GM19328 (cell line): ENCODE results near the gene HYKK.
A peak's percentile ranks its signal among the peaks of the same experiment; 100 is the strongest.
"Not testable (repeated sequence)": the region's sequence is repeated elsewhere in the genome, so short reads cannot be mapped to it uniquely, and the experiment has no call there.

Experiments used
- ATAC-seq: cut with Tn5 transposase; IDR thresholded peaks from one replicate; pipeline ENCODE4 v1.9.1; 2021; ENCODE audit warnings: mild to moderate bottlenecking, moderate library complexity; ENCODE audit not compliant: unreplicated experiment

Gene HYKK

GRCh38 chr15:78539464-78540140, 32.2 kb downstream of the HYKK start:
- not testable (repeated sequence) for ATAC-seq

- ATAC-seq, result peak; percentile 82
These were observed 32.9 kb downstream of the HYKK start, which contains the start of gene PSMA4 for GRCh38 chr15:78540141-78540870. PSMA4 (plus strand) TSS chr15:78540444; CDS start chr15:78541928, 1,484 bp downstream.

- ATAC-seq, result no peak
These were observed 33.7 kb downstream of the HYKK start for GRCh38 chr15:78540871-78541743.

GRCh38 chr15:78541744-78542034, 34.3 kb downstream of the HYKK start:
- ATAC-seq, result no peak

GRCh38 chr15:78542647-78543046, 35.3 kb downstream of the HYKK start:
- ATAC-seq, result no peak

- no peak for ATAC-seq
These were observed 42.8 kb downstream of the HYKK start for GRCh38 chr15:78550194-78550593.

- ATAC-seq, result no peak
These were observed 43.4 kb downstream of the HYKK start for GRCh38 chr15:78550815-78551214.

- no peak for ATAC-seq
These were observed 44.5 kb downstream of the HYKK start for GRCh38 chr15:78551902-78552301.

GRCh38 chr15:78552597-78552996, 45.2 kb downstream of the HYKK start:
- no peak for ATAC-seq

GRCh38 chr15:78560201-78560600, 52.8 kb downstream of the HYKK start:
- ATAC-seq, result not testable (repeated sequence)

- no peak for ATAC-seq
These were observed 54.1 kb downstream of the HYKK start for GRCh38 chr15:78561490-78561889.

- no peak for ATAC-seq
These were observed 55.7 kb downstream of the HYKK start for GRCh38 chr15:78563092-78563491.

- no peak for ATAC-seq
These were observed 57.3 kb downstream of the HYKK start for GRCh38 chr15:78564743-78565096.

GRCh38 chr15:78565097-78565950, 57.9 kb downstream of the HYKK start, which contains the start of gene CHRNA5:
CHRNA5 (plus strand) TSS chr15:78565520; CDS start chr15:78565720, 200 bp downstream.
- peak; percentile 74 for ATAC-seq

GRCh38 chr15:78565951-78566774, 58.8 kb downstream of the HYKK start:
- ATAC-seq, result no peak

GRCh38 chr15:78567531-78567930, 60.2 kb downstream of the HYKK start:
- ATAC-seq, result no peak

GRCh38 chr15:78570710-78571109, 63.3 kb downstream of the HYKK start:
- no peak for ATAC-seq

GRCh38 chr15:78571382-78571781, 64.0 kb downstream of the HYKK start:
- no peak for ATAC-seq

- ATAC-seq, result no peak
These were observed 66.0 kb downstream of the HYKK start for GRCh38 chr15:78573416-78573815.

GRCh38 chr15:78574944-78575343, 67.6 kb downstream of the HYKK start:
- no peak for ATAC-seq
